ENCODE data around the gene PRKAR2A.

DNA sequence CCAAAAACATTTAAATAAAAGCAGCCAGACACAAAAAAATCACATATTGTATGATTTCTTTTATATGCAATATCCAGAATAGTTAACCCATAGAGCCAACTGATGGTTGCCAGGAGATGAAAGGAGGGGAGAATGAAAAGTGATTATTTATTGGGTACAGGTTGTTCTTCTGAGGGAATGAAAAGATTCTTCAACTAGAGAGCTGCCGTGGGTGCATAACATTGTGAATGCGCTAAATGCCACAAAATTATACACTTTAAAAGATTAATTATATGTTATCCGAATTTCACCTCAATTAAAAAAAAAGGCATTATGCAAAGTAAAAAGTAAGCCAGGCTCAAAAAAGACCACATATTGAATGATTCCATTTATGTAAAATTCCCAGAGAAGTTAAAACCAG lies 36.1 kb downstream of the PRKAR2A start:
- TF ChIP-seq ZNF184 (tag by site-specific recombination; IDR thresholded peaks at IDR 0.05) (no peak), ZNF274 (IDR thresholded peaks at IDR 0.05; ENCODE audit: low read length) (no peak), ZNF274 (tag by site-specific recombination; IDR thresholded peaks at IDR 0.05; ENCODE audit: borderline replicate concordance) (no peak), ZNF473 (tag by site-specific recombination; IDR thresholded peaks at IDR 0.05) (no peak)

Data from HEK293 (cell line).